IPS-NIHi11 (cell line): ENCODE measurements around the gene EML6.

ENCODE experiments used
- DNase-seq: peaks from one replicate; pipeline ENCODE4 v3.0.0; 2012; ENCODE audit warnings: mixed read lengths, low spot score

Gene EML6

GRCh38 chr2:54880428-54880827 lies 157.0 kb downstream of the EML6 start:
- no peak for DNase-seq

- DNase-seq = no peak
Measured at GRCh38 chr2:54881759-54882158, 158.3 kb downstream of the EML6 start.

- no peak for DNase-seq
Measured at GRCh38 chr2:54885891-54886290, 162.4 kb downstream of the EML6 start.

- DNase-seq = no peak
Measured at GRCh38 chr2:54887850-54888545, 164.5 kb downstream of the EML6 start.

GRCh38 chr2:54889053-54889452 lies 165.6 kb downstream of the EML6 start:
- no peak for DNase-seq

GRCh38 chr2:54891909-54892308 lies 168.4 kb downstream of the EML6 start:
- DNase-seq = no peak

- no peak for DNase-seq
Measured at GRCh38 chr2:54894467-54894866, 171.0 kb downstream of the EML6 start.

GRCh38 chr2:54895730-54896129 lies 172.3 kb downstream of the EML6 start:
- DNase-seq = no peak

GRCh38 chr2:54897420-54898310 lies 174.2 kb downstream of the EML6 start:
- DNase-seq = no peak

- DNase-seq = no peak
Measured at GRCh38 chr2:54898456-54899226, 175.2 kb downstream of the EML6 start.

GRCh38 chr2:54899576-54900200 lies 176.2 kb downstream of the EML6 start:
- DNase-seq = no peak

- DNase-seq = no peak
Measured at GRCh38 chr2:54901224-54901986, 177.9 kb downstream of the EML6 start.

GRCh38 chr2:54902763-54903162 lies 179.3 kb downstream of the EML6 start:
- DNase-seq = no peak

- peak; percentile 33 for DNase-seq
Measured at GRCh38 chr2:54903736-54904554, 180.5 kb downstream of the EML6 start.

GRCh38 chr2:54904836-54905235 lies 181.4 kb downstream of the EML6 start:
- DNase-seq = no peak

GRCh38 chr2:54906716-54907115 lies 183.3 kb downstream of the EML6 start:
- DNase-seq = no peak

- DNase-seq = no peak
Measured at GRCh38 chr2:54907663-54908062, 184.2 kb downstream of the EML6 start.

GRCh38 chr2:54908591-54908990 lies 185.1 kb downstream of the EML6 start:
- DNase-seq = no peak

GRCh38 chr2:54909001-54909400 lies 185.5 kb downstream of the EML6 start:
- no peak for DNase-seq

GRCh38 chr2:54912305-54912704 lies 188.8 kb downstream of the EML6 start:
- DNase-seq = no peak
